AG08396 (cell line): Measurements from ENCODE around the gene CDC42EP1.
A peak's percentile ranks its signal among the peaks of the same experiment; 100 is the strongest.
"Not testable (repeated sequence)": the region's sequence is repeated elsewhere in the genome, so short reads cannot be mapped to it uniquely, and the experiment has no call there.

Experiments
- DNase-seq: peaks from one replicate; pipeline ENCODE4 v3.0.0; 2012; ENCODE audit warnings: low spot score, mixed read lengths

CDC42EP1 gene

GRCh38 chr22:37581504-37581903 lies 21.2 kb downstream of the CDC42EP1 start:
- DNase-seq = no peak

- DNase-seq = no peak
Measured at GRCh38 chr22:37582526-37582925, 22.2 kb downstream of the CDC42EP1 start.

GRCh38 chr22:37588546-37589215 lies 28.4 kb downstream of the CDC42EP1 start:
- DNase-seq = no peak

GRCh38 chr22:37589636-37590035 lies 29.4 kb downstream of the CDC42EP1 start:
- no peak for DNase-seq

GRCh38 chr22:37591081-37591480 lies 30.8 kb downstream of the CDC42EP1 start:
- not testable (repeated sequence) for DNase-seq

GRCh38 chr22:37591823-37592404 lies 31.6 kb downstream of the CDC42EP1 start:
- no peak for DNase-seq

- DNase-seq = no peak
Measured at GRCh38 chr22:37594237-37594636, 34.0 kb downstream of the CDC42EP1 start.

- no peak for DNase-seq
Measured at GRCh38 chr22:37599153-37599552, 38.9 kb downstream of the CDC42EP1 start.

GRCh38 chr22:37601203-37601539 lies 40.9 kb downstream of the CDC42EP1 start:
- no peak for DNase-seq

GRCh38 chr22:37601540-37602442 lies 41.5 kb downstream of the CDC42EP1 start:
- no peak for DNase-seq

- DNase-seq = not testable (repeated sequence)
Measured at GRCh38 chr22:37602546-37603277, 42.4 kb downstream of the CDC42EP1 start.

- no peak for DNase-seq
Measured at GRCh38 chr22:37604074-37604473, 43.8 kb downstream of the CDC42EP1 start.

GRCh38 chr22:37604875-37605274 lies 44.6 kb downstream of the CDC42EP1 start:
- DNase-seq = no peak

GRCh38 chr22:37607010-37607934 lies 47.0 kb downstream of the CDC42EP1 start:
- peak; percentile 79 for DNase-seq

- no peak for DNase-seq
Measured at GRCh38 chr22:37607935-37608476, 47.7 kb downstream of the CDC42EP1 start.

GRCh38 chr22:37608477-37609239 lies 48.4 kb downstream of the CDC42EP1 start, which contains the start of gene GGA1:
Gene GGA1 (plus strand): TSS chr22:37608834. CDS start chr22:37608861, 27 bp downstream.
- peak; percentile 98 for DNase-seq

- peak; percentile 54 for DNase-seq
Measured at GRCh38 chr22:37609240-37610152, 49.2 kb downstream of the CDC42EP1 start.

- not testable (repeated sequence) for DNase-seq
Measured at GRCh38 chr22:37610153-37610475, 49.8 kb downstream of the CDC42EP1 start.
